NCI-H2107 treated with DMSO at 0.1 percent for 48 hours (cell line): ENCODE data around the gene ABHD18.
"Not testable (repeated sequence)": the region's sequence is repeated elsewhere in the genome, so short reads cannot be mapped to it uniquely, and the experiment has no call there.

Experiments
- DNase-seq: peaks from one replicate; lab custom pipeline; 2025; ENCODE audit not compliant: unreplicated experiment; lab: John Stamatoyannopoulos, UW

Gene ABHD18

GRCh38 chr4:128061566-128062536 is 96.6 kb downstream of the ABHD18 start:
- DNase-seq = peak; percentile 41

- not testable (repeated sequence) for DNase-seq
Measured at GRCh38 chr4:128066453-128066820, 101.2 kb downstream of the ABHD18 start.

GRCh38 chr4:128068918-128069317 is 103.7 kb downstream of the ABHD18 start:
- no peak for DNase-seq

GRCh38 chr4:128076464-128076863 is 111.3 kb downstream of the ABHD18 start:
- DNase-seq = no peak
